GM23338 (cell line): ENCODE data around the gene SPRR2E. TPM values are rescaled to one million over a fixed set of nuclear protein-coding genes. Genes with fewer than 3 reads are reported as not detected.
A peak's percentile ranks its signal among the peaks of the same experiment; 100 is the strongest.
"Not testable (repeated sequence)": the region's sequence is repeated elsewhere in the genome, so short reads cannot be mapped to it uniquely, and the experiment has no call there.

Source experiments
- ATAC-seq: fragments of 200-7000 bp; cut with Tn5 transposase; 3 replicates; pipeline ENCODE4 v1.9.1; 2020
- DNase-seq: peaks from one replicate; pipeline ENCODE4 v3.0.0-alpha.2; 2015; ENCODE audit warnings: low spot score
- H2AFZ ChIP-seq: fragments of 200-600 bp; sonication (generic); 2 replicates; pipeline ENCODE4 v1.8.0; 2016; ENCODE audit warnings: antibody characterized with exemption, mild to moderate bottlenecking, moderate library complexity
- H3F3A ChIP-seq: fragments of 200-600 bp; sonication (generic); replicated peaks from 2 replicates; pipeline ENCODE4 v1.8.0; 2017; ENCODE audit warnings: antibody characterized with exemption, mixed run types, low read depth
- H3K27ac ChIP-seq: fragments of 200-600 bp; sonication (generic); 2 replicates; pipeline ENCODE4 v1.6.1; 2016; ENCODE audit warnings: low read depth
- H3K27me3 ChIP-seq: fragments of 200-600 bp; sonication (generic); 2 replicates; pipeline ENCODE4 v1.8.0; 2016; ENCODE audit warnings: mild to moderate bottlenecking, mixed run types, moderate library complexity; ENCODE audit not compliant: insufficient read depth
- H3K36me3 ChIP-seq: fragments of 200-600 bp; sonication (generic); 2 replicates; pipeline ENCODE4 v1.8.0; 2016; ENCODE audit warnings: mild to moderate bottlenecking; ENCODE audit not compliant: insufficient read depth
- H3K4me1 ChIP-seq: fragments of 200-600 bp; sonication (generic); 2 replicates; pipeline ENCODE4 v1.8.0; 2016; ENCODE audit warnings: mild to moderate bottlenecking, moderate library complexity; ENCODE audit not compliant: insufficient read depth
- H3K4me2 ChIP-seq: fragments of 200-600 bp; sonication (generic); 2 replicates; pipeline ENCODE4 v1.7.1; 2017; ENCODE audit warnings: mixed run types
- H3K4me3 ChIP-seq: fragments of 200-600 bp; sonication (generic); 2 replicates; pipeline ENCODE4 v1.6.1; 2016; ENCODE audit warnings: mixed run types
- H3K79me2 ChIP-seq: fragments of 200-600 bp; sonication (generic); replicated peaks from 2 replicates; pipeline ENCODE4 v1.8.0; 2017; ENCODE audit warnings: mild to moderate bottlenecking; ENCODE audit not compliant: insufficient read depth
- H3K9me2 ChIP-seq: fragments of 200-600 bp; sonication (generic); 2 replicates; pipeline ENCODE4 v1.8.0; 2017; ENCODE audit not compliant: insufficient read depth
- H4K20me1 ChIP-seq: fragments of 200-600 bp; sonication (generic); replicated peaks from 2 replicates; pipeline ENCODE4 v1.8.0; 2017; ENCODE audit warnings: mild to moderate bottlenecking; ENCODE audit not compliant: insufficient read depth
- H3K27ac Mint-ChIP-seq: 2 replicates; pipeline ENCODE4 v1.8.0; 2020; ENCODE audit warnings: inconsistent platforms, mild to moderate bottlenecking, moderate library complexity, mixed read lengths
- H3K27me3 Mint-ChIP-seq: 3 replicates; pipeline ENCODE4 v1.8.0; 2022; ENCODE audit warnings: low read depth, mild to moderate bottlenecking, moderate library complexity, mixed read lengths, inconsistent platforms; ENCODE audit not compliant: insufficient read depth, poor library complexity
- H3K36me3 Mint-ChIP-seq: 3 replicates; pipeline ENCODE4 v1.8.0; 2021; ENCODE audit warnings: low read depth, mild to moderate bottlenecking, inconsistent platforms, moderate library complexity, mixed read lengths
- H3K4me1 Mint-ChIP-seq: 3 replicates; pipeline ENCODE4 v1.8.0; 2020; ENCODE audit warnings: mild to moderate bottlenecking, inconsistent platforms, mixed read lengths
- H3K4me3 Mint-ChIP-seq: 3 replicates; pipeline ENCODE4 v1.8.0; 2021; ENCODE audit warnings: moderate library complexity, mild to moderate bottlenecking, inconsistent platforms, mixed read lengths
- H3K9me3 Mint-ChIP-seq: 3 replicates; pipeline ENCODE4 v1.8.0; 2020; ENCODE audit warnings: moderate library complexity, mild to moderate bottlenecking, inconsistent platforms, mixed read lengths
- CREB1 ChIP-seq: fragments of 250-450 bp; sonication (Bioruptor Pico); IDR thresholded peaks from 2 replicates; pipeline ENCODE4 v1.5.0; 2020; ENCODE audit warnings: low read depth, mild to moderate bottlenecking, moderate library complexity
- EZH2 ChIP-seq: fragments of 200-600 bp; sonication (generic); IDR thresholded peaks from one replicate; pipeline ENCODE4 v1.8.0; 2017; ENCODE audit warnings: antibody characterized with exemption, mild to moderate bottlenecking, low read depth; ENCODE audit not compliant: unreplicated experiment
- JUNB ChIP-seq: IDR thresholded peaks from one replicate; pipeline ENCODE4 v1.6.1; 2016; ENCODE audit warnings: antibody characterized with exemption; ENCODE audit not compliant: unreplicated experiment
- NANOG ChIP-seq: IDR thresholded peaks from 2 replicates; pipeline ENCODE4 v1.6.1; 2016; ENCODE audit warnings: antibody characterized with exemption, borderline replicate concordance
- POLR2AphosphoS5 ChIP-seq: IDR thresholded peaks from 2 replicates; pipeline ENCODE4 v1.6.1; 2016; ENCODE audit warnings: antibody characterized with exemption, low read depth
- STAT1 ChIP-seq: IDR thresholded peaks from one replicate; pipeline ENCODE4 v1.6.1; 2016; ENCODE audit warnings: antibody characterized with exemption; ENCODE audit not compliant: unreplicated experiment
- ZNF114 ChIP-seq: fragments of 250-450 bp; sonication (Bioruptor Pico); IDR thresholded peaks from 2 replicates; pipeline ENCODE4 v1.5.0; 2020; ENCODE audit warnings: mild to moderate bottlenecking, moderate library complexity
- ZNF331 ChIP-seq: fragments of 250-450 bp; sonication (Bioruptor Pico); IDR thresholded peaks from 2 replicates; pipeline ENCODE4 v1.5.0; 2020; ENCODE audit warnings: low read depth, mild to moderate bottlenecking, moderate library complexity
- polyA plus RNA-seq: library from polyadenylated mRNA; unstranded; fragments of >200 nt; fragmentation: Nextera tagmentation; extraction: Ambion mirVana; gene quantifications from 2 replicates; pipeline ENCODE4 v1.2.1, GENCODE V29; 2016
- total RNA-seq: library from RNA; depleted of rRNA; stranded (reverse); fragments of >200 nt; shearing (Covaris generic); gene quantifications from 2 replicates; pipeline ENCODE4 v1.2.3, GENCODE V29; 2014
- TF ChIP-seq, protein P1 (sequence below): IDR thresholded peaks from 2 replicates; pipeline ENCODE4 v1.6.1; 2016; ENCODE audit warnings: antibody characterized with exemption
- TF ChIP-seq, protein P2 (sequence below): fragments of 250-450 bp; sonication (Bioruptor Pico); IDR thresholded peaks from 2 replicates; pipeline ENCODE4 v1.5.0; 2020; ENCODE audit warnings: mild to moderate bottlenecking, moderate library complexity
- TF ChIP-seq, protein P3 (sequence below), 2 experiments: fragments of 200-600 bp in 1 of 2; sonication (generic) in 1 of 2; conservative IDR thresholded peaks; 2 replicates each; pipeline versions ENCODE4 v1.5.1 to v1.6.1; 2016 to 2017; ENCODE audit warnings: antibody characterized with exemption in 2 of 2, low read depth in 2 of 2, mild to moderate bottlenecking in 2 of 2, moderate library complexity in 1 of 2

Gene SPRR2E
- total and polyA plus RNA-seq, 2 experiments from 2014 or later, result not detected

DNA sequence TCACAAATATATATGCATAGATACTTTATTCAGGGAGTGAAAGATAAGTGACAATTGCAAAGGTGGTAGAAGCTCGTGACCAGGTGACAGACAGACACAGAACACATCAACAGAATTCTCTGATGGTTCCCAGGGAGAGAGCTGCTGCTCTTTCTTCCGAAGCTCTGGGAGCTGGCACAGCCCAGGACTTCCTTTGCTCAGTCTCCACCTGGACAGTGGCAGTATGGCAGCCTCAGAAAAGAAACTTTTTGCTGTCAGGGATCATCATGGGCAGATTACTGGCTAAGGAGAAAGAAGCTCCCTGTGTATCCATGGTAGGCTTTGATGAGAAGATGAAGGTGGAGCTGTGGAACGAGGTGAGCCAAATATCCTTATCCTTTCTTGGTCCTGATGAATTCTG, 38.2 kb downstream of the SPRR2E start:
- not testable (repeated sequence) for H3K4me3 ChIP-seq, H4K20me1 ChIP-seq, H3K36me3 ChIP-seq, H3K4me1 ChIP-seq, H3F3A ChIP-seq, H3K4me3 Mint-ChIP-seq, DNase-seq, H2AFZ ChIP-seq, H3K27me3 ChIP-seq, H3K4me1 Mint-ChIP-seq, H3K9me3 Mint-ChIP-seq, H3K36me3 Mint-ChIP-seq, H3K9me2 ChIP-seq, H3K27me3 Mint-ChIP-seq, H3K27ac ChIP-seq, H3K27ac Mint-ChIP-seq, H3K4me2 ChIP-seq, H3K79me2 ChIP-seq
- ATAC-seq, result peak; percentile 42

DNA sequence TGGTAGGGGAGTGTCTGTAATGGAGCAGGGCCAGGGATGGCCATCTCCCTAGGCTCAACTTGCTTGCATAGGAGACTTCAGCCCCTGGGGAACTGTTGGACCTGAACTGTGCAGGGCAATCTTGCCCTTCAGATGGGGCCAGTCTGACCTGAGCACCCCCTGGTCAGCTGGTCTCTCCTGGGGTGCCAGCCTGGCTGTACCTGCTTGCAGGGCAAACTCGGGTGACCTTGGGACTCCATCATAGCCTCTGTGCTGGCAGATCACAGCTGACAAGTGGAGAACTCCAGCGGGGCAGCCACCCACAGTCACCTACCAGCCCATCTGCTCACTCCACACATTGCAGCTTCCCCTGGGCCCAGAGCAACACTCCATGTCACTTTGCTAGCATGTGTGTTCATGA, 45.1 kb downstream of the SPRR2E start:
- no peak for DNase-seq
- no peak overlapping the region for H3K4me2 ChIP-seq
- no peaks in the 10 kb centered on the region for H4K20me1 ChIP-seq
- H3K4me1 Mint-ChIP-seq, result no peaks in the 10 kb centered on the region
- no peaks in the 10 kb centered on the region for H3F3A ChIP-seq
- H3K27ac Mint-ChIP-seq, result no peak overlapping the region
- no peaks in the 10 kb centered on the region for H3K79me2 ChIP-seq
- no peaks in the 10 kb centered on the region for H3K9me2 ChIP-seq
- H3K36me3 Mint-ChIP-seq, result no peaks in the 10 kb centered on the region
- no peaks in the 10 kb centered on the region for H3K27me3 ChIP-seq
- no peaks in the 10 kb centered on the region for H3K9me3 Mint-ChIP-seq
- ATAC-seq, result no peak
- H3K27ac ChIP-seq, result no peak overlapping the region
- H3K4me1 ChIP-seq, result no peaks in the 10 kb centered on the region
- H3K36me3 ChIP-seq, result no peaks in the 10 kb centered on the region
- H3K4me3 Mint-ChIP-seq, result no peak overlapping the region
- peaks cover 2% of the 10 kb centered on the region for H3K27me3 Mint-ChIP-seq
- H2AFZ ChIP-seq, result no peak overlapping the region
- no peak overlapping the region for H3K4me3 ChIP-seq
- TF ChIP-seq, protein P1, sequence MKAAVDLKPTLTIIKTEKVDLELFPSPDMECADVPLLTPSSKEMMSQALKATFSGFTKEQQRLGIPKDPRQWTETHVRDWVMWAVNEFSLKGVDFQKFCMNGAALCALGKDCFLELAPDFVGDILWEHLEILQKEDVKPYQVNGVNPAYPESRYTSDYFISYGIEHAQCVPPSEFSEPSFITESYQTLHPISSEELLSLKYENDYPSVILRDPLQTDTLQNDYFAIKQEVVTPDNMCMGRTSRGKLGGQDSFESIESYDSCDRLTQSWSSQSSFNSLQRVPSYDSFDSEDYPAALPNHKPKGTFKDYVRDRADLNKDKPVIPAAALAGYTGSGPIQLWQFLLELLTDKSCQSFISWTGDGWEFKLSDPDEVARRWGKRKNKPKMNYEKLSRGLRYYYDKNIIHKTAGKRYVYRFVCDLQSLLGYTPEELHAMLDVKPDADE, result no peak
- TF ChIP-seq ZNF114 (no peak), STAT1 (no peak), JUNB (no peak), CREB1 (CRISPR knock-in tag) (no peak), EZH2 (no peak), POLR2AphosphoS5 (no peak), NANOG (no peak), ZNF331 (CRISPR knock-in tag) (no peak)
- TF ChIP-seq, protein P2, sequence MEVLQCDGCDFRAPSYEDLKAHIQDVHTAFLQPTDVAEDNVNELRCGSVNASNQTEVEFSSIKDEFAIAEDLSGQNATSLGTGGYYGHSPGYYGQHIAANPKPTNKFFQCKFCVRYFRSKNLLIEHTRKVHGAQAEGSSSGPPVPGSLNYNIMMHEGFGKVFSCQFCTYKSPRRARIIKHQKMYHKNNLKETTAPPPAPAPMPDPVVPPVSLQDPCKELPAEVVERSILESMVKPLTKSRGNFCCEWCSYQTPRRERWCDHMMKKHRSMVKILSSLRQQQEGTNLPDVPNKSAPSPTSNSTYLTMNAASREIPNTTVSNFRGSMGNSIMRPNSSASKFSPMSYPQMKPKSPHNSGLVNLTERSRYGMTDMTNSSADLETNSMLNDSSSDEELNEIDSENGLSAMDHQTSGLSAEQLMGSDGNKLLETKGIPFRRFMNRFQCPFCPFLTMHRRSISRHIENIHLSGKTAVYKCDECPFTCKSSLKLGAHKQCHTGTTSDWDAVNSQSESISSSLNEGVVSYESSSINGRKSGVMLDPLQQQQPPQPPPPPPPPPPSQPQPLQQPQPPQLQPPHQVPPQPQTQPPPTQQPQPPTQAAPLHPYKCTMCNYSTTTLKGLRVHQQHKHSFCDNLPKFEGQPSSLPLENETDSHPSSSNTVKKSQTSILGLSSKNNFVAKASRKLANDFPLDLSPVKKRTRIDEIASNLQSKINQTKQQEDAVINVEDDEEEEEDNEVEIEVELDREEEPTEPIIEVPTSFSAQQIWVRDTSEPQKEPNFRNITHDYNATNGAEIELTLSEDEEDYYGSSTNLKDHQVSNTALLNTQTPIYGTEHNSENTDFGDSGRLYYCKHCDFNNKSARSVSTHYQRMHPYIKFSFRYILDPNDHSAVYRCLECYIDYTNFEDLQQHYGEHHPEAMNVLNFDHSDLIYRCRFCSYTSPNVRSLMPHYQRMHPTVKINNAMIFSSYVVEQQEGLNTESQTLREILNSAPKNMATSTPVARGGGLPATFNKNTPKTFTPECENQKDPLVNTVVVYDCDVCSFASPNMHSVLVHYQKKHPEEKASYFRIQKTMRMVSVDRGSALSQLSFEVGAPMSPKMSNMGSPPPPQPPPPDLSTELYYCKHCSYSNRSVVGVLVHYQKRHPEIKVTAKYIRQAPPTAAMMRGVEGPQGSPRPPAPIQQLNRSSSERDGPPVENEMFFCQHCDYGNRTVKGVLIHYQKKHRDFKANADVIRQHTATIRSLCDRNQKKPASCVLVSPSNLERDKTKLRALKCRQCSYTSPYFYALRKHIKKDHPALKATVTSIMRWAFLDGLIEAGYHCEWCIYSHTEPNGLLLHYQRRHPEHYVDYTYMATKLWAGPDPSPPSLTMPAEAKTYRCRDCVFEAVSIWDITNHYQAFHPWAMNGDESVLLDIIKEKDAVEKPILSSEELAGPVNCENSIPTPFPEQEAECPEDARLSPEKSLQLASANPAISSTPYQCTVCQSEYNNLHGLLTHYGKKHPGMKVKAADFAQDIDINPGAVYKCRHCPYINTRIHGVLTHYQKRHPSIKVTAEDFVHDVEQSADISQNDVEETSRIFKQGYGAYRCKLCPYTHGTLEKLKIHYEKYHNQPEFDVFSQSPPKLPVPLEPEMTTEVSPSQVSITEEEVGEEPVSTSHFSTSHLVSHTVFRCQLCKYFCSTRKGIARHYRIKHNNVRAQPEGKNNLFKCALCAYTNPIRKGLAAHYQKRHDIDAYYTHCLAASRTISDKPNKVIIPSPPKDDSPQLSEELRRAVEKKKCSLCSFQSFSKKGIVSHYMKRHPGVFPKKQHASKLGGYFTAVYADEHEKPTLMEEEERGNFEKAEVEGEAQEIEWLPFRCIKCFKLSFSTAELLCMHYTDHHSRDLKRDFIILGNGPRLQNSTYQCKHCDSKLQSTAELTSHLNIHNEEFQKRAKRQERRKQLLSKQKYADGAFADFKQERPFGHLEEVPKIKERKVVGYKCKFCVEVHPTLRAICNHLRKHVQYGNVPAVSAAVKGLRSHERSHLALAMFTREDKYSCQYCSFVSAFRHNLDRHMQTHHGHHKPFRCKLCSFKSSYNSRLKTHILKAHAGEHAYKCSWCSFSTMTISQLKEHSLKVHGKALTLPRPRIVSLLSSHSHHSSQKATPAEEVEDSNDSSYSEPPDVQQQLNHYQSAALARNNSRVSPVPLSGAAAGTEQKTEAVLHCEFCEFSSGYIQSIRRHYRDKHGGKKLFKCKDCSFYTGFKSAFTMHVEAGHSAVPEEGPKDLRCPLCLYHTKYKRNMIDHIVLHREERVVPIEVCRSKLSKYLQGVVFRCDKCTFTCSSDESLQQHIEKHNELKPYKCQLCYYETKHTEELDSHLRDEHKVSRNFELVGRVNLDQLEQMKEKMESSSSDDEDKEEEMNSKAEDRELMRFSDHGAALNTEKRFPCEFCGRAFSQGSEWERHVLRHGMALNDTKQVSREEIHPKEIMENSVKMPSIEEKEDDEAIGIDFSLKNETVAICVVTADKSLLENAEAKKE (CRISPR knock-in tag), result no peak
- TF ChIP-seq, protein P3, sequence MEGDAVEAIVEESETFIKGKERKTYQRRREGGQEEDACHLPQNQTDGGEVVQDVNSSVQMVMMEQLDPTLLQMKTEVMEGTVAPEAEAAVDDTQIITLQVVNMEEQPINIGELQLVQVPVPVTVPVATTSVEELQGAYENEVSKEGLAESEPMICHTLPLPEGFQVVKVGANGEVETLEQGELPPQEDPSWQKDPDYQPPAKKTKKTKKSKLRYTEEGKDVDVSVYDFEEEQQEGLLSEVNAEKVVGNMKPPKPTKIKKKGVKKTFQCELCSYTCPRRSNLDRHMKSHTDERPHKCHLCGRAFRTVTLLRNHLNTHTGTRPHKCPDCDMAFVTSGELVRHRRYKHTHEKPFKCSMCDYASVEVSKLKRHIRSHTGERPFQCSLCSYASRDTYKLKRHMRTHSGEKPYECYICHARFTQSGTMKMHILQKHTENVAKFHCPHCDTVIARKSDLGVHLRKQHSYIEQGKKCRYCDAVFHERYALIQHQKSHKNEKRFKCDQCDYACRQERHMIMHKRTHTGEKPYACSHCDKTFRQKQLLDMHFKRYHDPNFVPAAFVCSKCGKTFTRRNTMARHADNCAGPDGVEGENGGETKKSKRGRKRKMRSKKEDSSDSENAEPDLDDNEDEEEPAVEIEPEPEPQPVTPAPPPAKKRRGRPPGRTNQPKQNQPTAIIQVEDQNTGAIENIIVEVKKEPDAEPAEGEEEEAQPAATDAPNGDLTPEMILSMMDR (conservative IDR thresholded peaks at IDR 0.05; ENCODE audit: low read depth in 2 of 2), result no peak
